Measurements from ENCODE around the gene QSOX1. TPM values are rescaled to one million over a fixed set of nuclear protein-coding genes. Genes with fewer than 3 reads are reported as not detected.
A peak's percentile ranks its signal among the peaks of the same experiment; 100 is the strongest.

The QSOX1 gene
- total RNA-seq, 1 experiment from 2014 or later = 226 TPM

DNA sequence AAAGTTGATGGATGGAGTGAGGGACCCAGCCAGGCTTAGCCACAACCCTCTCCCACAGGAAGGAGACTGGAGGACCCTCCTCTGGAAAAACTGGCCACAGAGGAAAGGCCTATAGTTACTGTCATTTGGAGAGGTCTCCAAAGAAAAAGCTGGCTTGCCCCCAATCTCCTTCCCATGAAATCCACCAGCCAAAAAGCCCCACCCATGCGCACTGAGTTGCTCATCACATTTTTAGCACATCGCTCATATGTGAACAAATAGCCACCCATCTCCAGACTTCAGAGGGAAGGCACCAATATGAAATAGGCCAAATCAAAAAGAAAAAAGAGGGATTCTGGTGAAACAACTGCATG lies 36.9 kb upstream of the QSOX1 start:
- 0 out of 2 replicates have a peak, but pooled peaks cover 2% of the 10 kb centered on the region for H3K36me3 ChIP-seq (ENCODE audit: low read depth)
- H3F3A ChIP-seq (ENCODE audit: insufficient read depth, low read depth) = peaks cover 23% of the 10 kb centered on the region; the same call in 1 of the 2 replicates
- no peaks in the 10 kb centered on the region for H3K9me3 ChIP-seq (ENCODE audit: insufficient read depth, low read depth)
- H2AFZ ChIP-seq = no peak overlapping the region
- no peak overlapping the region for H3K4me3 ChIP-seq
- H3K4me1 ChIP-seq (replicated peaks; ENCODE audit: insufficient read depth) = peaks cover 19% of the 10 kb centered on the region
- ChIA-PET POLR2A (ENCODE audit: unreplicated experiment) (no interaction called here), CTCF (no interaction called here)
- no peaks in the 10 kb centered on the region for H3K9me2 ChIP-seq (ENCODE audit: insufficient read depth)
- peak overlapping the region; percentile 23 for H3K4me2 ChIP-seq
- no peaks in the 10 kb centered on the region for H3K27me3 ChIP-seq (ENCODE audit: insufficient read depth, low read depth)
- TF ChIP-seq EZH2 (IDR thresholded peaks at IDR 0.05; ENCODE audit: low read depth) = no peak
- TF ChIP-seq CTCF (conservative IDR thresholded peaks at IDR 0.05) = no peak
- intact Hi-C loops (cut with micrococcal nuclease; ENCODE audit: unreplicated experiment) = loop anchor here (5.0 kb wide), 1 partner anchor 35 kb away; the partner anchor contains the start of gene QSOX1
- H4K20me1 ChIP-seq (ENCODE audit: insufficient read depth) = no peaks in the 10 kb centered on the region
- H3K27ac ChIP-seq = peak overlapping the region; percentile 66
- H3K79me2 ChIP-seq (ENCODE audit: low read depth) = no peaks in the 10 kb centered on the region
- BruUV-seq (replicated peaks) = no TSS peak
- DNase-seq = peak; percentile 30 to 64

DNA sequence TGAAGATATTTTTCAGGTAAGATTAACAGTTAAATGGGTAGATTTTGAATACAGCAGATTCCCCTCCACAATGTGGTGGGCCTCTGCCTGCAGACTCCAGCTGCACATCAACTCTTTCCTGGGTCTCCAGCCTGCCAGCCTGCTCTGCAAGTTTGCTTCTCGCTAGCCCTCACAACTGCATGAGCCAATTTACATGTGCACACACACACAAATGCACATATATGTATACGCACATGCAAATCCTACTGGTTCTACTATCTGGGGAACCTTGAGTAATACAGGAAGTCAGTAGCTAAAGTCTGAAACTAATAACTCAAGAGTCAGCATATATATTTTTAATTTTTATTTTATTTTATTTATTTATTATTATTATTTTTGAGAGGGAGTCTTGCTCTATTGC lies 34.8 kb upstream of the QSOX1 start:
- TF ChIP-seq CTCF (conservative IDR thresholded peaks at IDR 0.05) (no peak), EZH2 (IDR thresholded peaks at IDR 0.05; ENCODE audit: low read depth) (no peak)
- Histone ChIP-seq H3K4me3 (no peak overlapping the region), H3K4me1 (replicated peaks; ENCODE audit: insufficient read depth) (peaks cover 19% of the 10 kb centered on the region), H3K36me3 (ENCODE audit: low read depth) (no peaks in the 10 kb centered on the region), H3K27me3 (ENCODE audit: insufficient read depth, low read depth) (no peaks in the 10 kb centered on the region), H3F3A (ENCODE audit: insufficient read depth, low read depth) (peaks cover 14% of the 10 kb centered on the region; the same call in 1 of the 2 replicates), H3K79me2 (ENCODE audit: low read depth) (no peaks in the 10 kb centered on the region), H4K20me1 (ENCODE audit: insufficient read depth) (no peaks in the 10 kb centered on the region), H2AFZ (no peak overlapping the region), H3K9me3 (ENCODE audit: insufficient read depth, low read depth) (no peaks in the 10 kb centered on the region), H3K4me2 (no peak overlapping the region), H3K9me2 (ENCODE audit: insufficient read depth) (no peaks in the 10 kb centered on the region), H3K27ac (no peak overlapping the region)
- ChIA-PET CTCF (no interaction called here), POLR2A (ENCODE audit: unreplicated experiment) (no interaction called here)
- DNase-seq = no peak
- no TSS peak for BruUV-seq (replicated peaks)
- intact Hi-C loops (cut with micrococcal nuclease; ENCODE audit: unreplicated experiment) = loop anchor here (5.0 kb wide), 1 partner anchor 32 kb away; the partner anchor contains the start of gene QSOX1

DNA sequence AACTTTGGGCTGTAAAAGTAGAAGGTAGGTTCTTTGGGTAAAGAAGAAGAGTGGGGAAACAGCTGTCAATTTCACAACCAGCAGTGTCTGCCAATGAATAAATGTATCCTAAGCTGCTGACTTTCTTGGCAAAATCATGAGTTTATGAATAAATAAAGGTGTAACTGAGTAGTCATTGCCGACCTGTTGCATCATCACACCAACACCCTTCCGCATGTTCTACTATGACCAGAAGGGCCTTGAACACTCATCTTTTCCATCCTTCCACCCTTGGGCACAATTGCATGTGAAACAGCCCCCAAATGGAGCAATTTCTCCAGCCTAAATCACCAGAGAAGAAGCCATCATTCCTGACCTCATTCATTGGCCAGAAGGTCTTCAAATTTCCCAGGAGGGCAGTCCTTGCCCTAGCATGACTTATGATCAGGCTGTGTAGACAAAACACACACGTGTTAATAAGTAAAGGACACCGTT lies 31.2 kb upstream of the QSOX1 start:
- BruUV-seq (replicated peaks) = no TSS peak
- TF ChIP-seq CTCF (conservative IDR thresholded peaks at IDR 0.05) (no peak), EZH2 (IDR thresholded peaks at IDR 0.05; ENCODE audit: low read depth) (no peak)
- no peaks in the 10 kb centered on the region for H3K27me3 ChIP-seq (ENCODE audit: insufficient read depth, low read depth)
- POLR2A ChIA-PET (ENCODE audit: unreplicated experiment) = no interaction called here
- no peak overlapping the region for H3K4me3 ChIP-seq
- CTCF ChIA-PET = interaction anchor here (0.6 kb wide), 1 partner anchor 61 kb away, joined by 3 read pairs; no protein-coding TSS in a partner anchor
- no peaks in the 10 kb centered on the region for H3K9me3 ChIP-seq (ENCODE audit: insufficient read depth, low read depth)
- H4K20me1 ChIP-seq (ENCODE audit: insufficient read depth) = no peaks in the 10 kb centered on the region
- peaks cover 19% of the 10 kb centered on the region for H3F3A ChIP-seq (ENCODE audit: insufficient read depth, low read depth)
- H3K79me2 ChIP-seq (ENCODE audit: low read depth) = no peaks in the 10 kb centered on the region
- peaks cover 24% of the 10 kb centered on the region for H3K4me1 ChIP-seq (replicated peaks; ENCODE audit: insufficient read depth)
- no peaks in the 10 kb centered on the region for H3K36me3 ChIP-seq (ENCODE audit: low read depth)
- peak overlapping the region; percentile 52; the same call in 1 of the 2 replicates for H3K27ac ChIP-seq
- H2AFZ ChIP-seq = no peak overlapping the region
- no peak overlapping the region; the same call in 1 of the 2 replicates for H3K4me2 ChIP-seq
- H3K9me2 ChIP-seq (ENCODE audit: insufficient read depth) = no peaks in the 10 kb centered on the region
- DNase-seq = peak in 1 of 2 experiments; percentile 64
- intact Hi-C loops (cut with micrococcal nuclease; ENCODE audit: unreplicated experiment) = no loop called here
